OCI-LY7 (cell line): Measurements from ENCODE around the gene ARX. TPM values are rescaled to one million over a fixed set of nuclear protein-coding genes. Genes with fewer than 3 reads are reported as not detected.

Source experiments
- BruUV-seq: library from RNA; stranded (reverse); fragments of 400-500 nt; replicated peaks from 2 replicates; lab custom pipeline; 2021; lab: Mats Ljungman, UMichigan
- CTCF ChIA-PET: fragments of 300-600 bp; sonication (Branson Sonifier 250); formaldehyde crosslinking; loops from one replicate; lab custom pipeline; 2022; ENCODE audit warnings: antibody characterized with exemption; ENCODE audit not compliant: unreplicated experiment; lab: Charles Lee
- POLR2A ChIA-PET: fragments of 300-600 bp; sonication (Branson Sonifier 250); formaldehyde crosslinking; loops from one replicate; lab custom pipeline; 2022; ENCODE audit warnings: antibody characterized with exemption; lab: Charles Lee
- DNase-seq: peaks from one replicate; pipeline ENCODE4 v3.0.0-alpha.2; 2015; ENCODE audit warnings: low spot score
- H2AFZ ChIP-seq: fragments of 200-600 bp; sonication (generic), shearing (Covaris generic); 2 replicates; pipeline ENCODE4 v1.6.1; 2014; ENCODE audit warnings: mild to moderate bottlenecking, antibody characterized with exemption, low read length, moderate library complexity
- H3K27ac ChIP-seq: fragments of 200-600 bp; sonication (generic); 2 replicates; pipeline ENCODE4 v1.5.1; 2014; ENCODE audit warnings: mixed run types, low read depth, mild to moderate bottlenecking, moderate library complexity, low read length, inconsistent platforms; ENCODE audit not compliant: poor library complexity, severe bottlenecking
- H3K36me3 ChIP-seq: fragments of 200-600 bp; sonication (generic); 2 replicates; pipeline ENCODE4 v1.6.1; 2014; ENCODE audit warnings: mild to moderate bottlenecking, antibody characterized with exemption, low read length, moderate library complexity, mixed read lengths; ENCODE audit not compliant: insufficient read depth
- H3K4me1 ChIP-seq: fragments of 200-600 bp; sonication (generic); 2 replicates; pipeline ENCODE4 v1.5.1; 2014; ENCODE audit warnings: mild to moderate bottlenecking, low read length; ENCODE audit not compliant: insufficient read depth, poor library complexity, severe bottlenecking
- H3K4me2 ChIP-seq: fragments of 200-600 bp; sonication (generic); 2 replicates; pipeline ENCODE4 v1.6.1; 2014; ENCODE audit warnings: mild to moderate bottlenecking, low read length
- H3K4me3 ChIP-seq: fragments of 200-600 bp; sonication (generic); 2 replicates; pipeline ENCODE4 v1.5.1; 2014; ENCODE audit warnings: mild to moderate bottlenecking, low read depth, low read length; ENCODE audit not compliant: poor library complexity, severe bottlenecking
- H3K79me2 ChIP-seq: fragments of 200-600 bp; sonication (generic); 2 replicates; pipeline ENCODE4 v1.6.1; 2016; ENCODE audit warnings: low read depth, mild to moderate bottlenecking, low read length, moderate library complexity, mixed read lengths; ENCODE audit not compliant: insufficient read depth
- H3K9me2 ChIP-seq: fragments of 200-600 bp; sonication (generic); 2 replicates; pipeline ENCODE4 v1.6.1; 2016; ENCODE audit warnings: mild to moderate bottlenecking, low read length, mixed read lengths; ENCODE audit not compliant: insufficient read depth
- H3K9me3 ChIP-seq: fragments of 200-600 bp; sonication (generic); 2 replicates; pipeline ENCODE4 v1.6.1; 2014; ENCODE audit warnings: mild to moderate bottlenecking, mixed run types, low read length, mixed read lengths
- H4K20me1 ChIP-seq: fragments of 200-600 bp; sonication (generic); 2 replicates; pipeline ENCODE4 v1.6.1; 2014; ENCODE audit warnings: mild to moderate bottlenecking, antibody characterized with exemption, low read length, moderate library complexity, mixed read lengths; ENCODE audit not compliant: insufficient read depth
- EZH2phosphoT487 ChIP-seq: fragments of 200-600 bp; sonication (generic); IDR thresholded peaks from 2 replicates; pipeline ENCODE4 v1.6.1; 2018; ENCODE audit warnings: low read depth, borderline replicate concordance, mild to moderate bottlenecking, mixed run types, antibody characterized with exemption, low read length, moderate library complexity, mixed read lengths
- intact Hi-C: fragments of 100-400 bp; cut with micrococcal nuclease; formaldehyde crosslinking; loops from one replicate; pipeline ENCODE4 v1.10.0; 2022; ENCODE audit not compliant: unreplicated experiment
- total RNA-seq, 2 experiments: library from RNA; depleted of rRNA in 1 of 2; stranded (reverse); fragments of >200 nt in 1 of 2; shearing (Covaris generic) in 1 of 2; gene quantifications; 2 replicates each; pipeline ENCODE4 v1.2.3, GENCODE V29; 2014 to 2022
- TF ChIP-seq, protein P1 (sequence below): fragments of 200-600 bp; sonication (generic); conservative IDR thresholded peaks from 2 replicates; pipeline ENCODE4 v1.5.1; 2014; ENCODE audit warnings: mild to moderate bottlenecking, antibody characterized with exemption, low read length, moderate library complexity, mixed read lengths

Gene ARX
- total RNA-seq, 2 experiments from 2014 or later, result 0.11 TPM; not detected in 1

DNA sequence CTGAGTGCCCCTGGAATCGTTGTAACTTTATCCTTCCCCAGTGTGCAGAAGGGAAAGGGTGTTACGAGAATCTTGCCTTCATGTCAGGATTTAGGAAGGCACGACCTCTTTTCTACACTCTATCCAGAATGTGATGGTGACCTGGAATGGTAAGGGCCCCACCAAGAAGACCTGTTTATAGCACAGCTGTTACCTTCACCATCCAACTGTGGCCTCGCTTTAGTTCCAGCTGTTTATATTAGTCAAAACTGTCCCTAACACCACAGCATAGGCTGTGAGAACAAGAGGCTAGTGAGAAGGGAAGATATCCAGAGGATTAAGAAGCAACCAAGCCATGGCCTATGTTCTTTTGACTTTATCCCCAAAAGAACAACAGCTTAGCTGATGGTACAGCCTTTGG is 28.0 kb downstream of the ARX start:
- no peak overlapping the region for H3K27ac ChIP-seq
- no peaks in the 10 kb centered on the region for H3K9me2 ChIP-seq
- no peaks in the 10 kb centered on the region for H3K4me1 ChIP-seq
- ChIA-PET CTCF (no interaction called here), POLR2A (no interaction called here)
- H3K79me2 ChIP-seq, result no peaks in the 10 kb centered on the region
- no peak overlapping the region for H3K4me3 ChIP-seq
- H3K4me2 ChIP-seq, result no peak overlapping the region
- peaks cover 4% of the 10 kb centered on the region; the same call in 1 of the 2 replicates for H3K36me3 ChIP-seq
- BruUV-seq, result no TSS peak
- no peak for TF ChIP-seq EZH2phosphoT487
- TF ChIP-seq, protein P1, sequence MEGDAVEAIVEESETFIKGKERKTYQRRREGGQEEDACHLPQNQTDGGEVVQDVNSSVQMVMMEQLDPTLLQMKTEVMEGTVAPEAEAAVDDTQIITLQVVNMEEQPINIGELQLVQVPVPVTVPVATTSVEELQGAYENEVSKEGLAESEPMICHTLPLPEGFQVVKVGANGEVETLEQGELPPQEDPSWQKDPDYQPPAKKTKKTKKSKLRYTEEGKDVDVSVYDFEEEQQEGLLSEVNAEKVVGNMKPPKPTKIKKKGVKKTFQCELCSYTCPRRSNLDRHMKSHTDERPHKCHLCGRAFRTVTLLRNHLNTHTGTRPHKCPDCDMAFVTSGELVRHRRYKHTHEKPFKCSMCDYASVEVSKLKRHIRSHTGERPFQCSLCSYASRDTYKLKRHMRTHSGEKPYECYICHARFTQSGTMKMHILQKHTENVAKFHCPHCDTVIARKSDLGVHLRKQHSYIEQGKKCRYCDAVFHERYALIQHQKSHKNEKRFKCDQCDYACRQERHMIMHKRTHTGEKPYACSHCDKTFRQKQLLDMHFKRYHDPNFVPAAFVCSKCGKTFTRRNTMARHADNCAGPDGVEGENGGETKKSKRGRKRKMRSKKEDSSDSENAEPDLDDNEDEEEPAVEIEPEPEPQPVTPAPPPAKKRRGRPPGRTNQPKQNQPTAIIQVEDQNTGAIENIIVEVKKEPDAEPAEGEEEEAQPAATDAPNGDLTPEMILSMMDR, result no peak
- no peaks in the 10 kb centered on the region for H3K9me3 ChIP-seq
- no peak for DNase-seq
- intact Hi-C loops, result no loop called here
- no peak overlapping the region for H2AFZ ChIP-seq
- H4K20me1 ChIP-seq, result no peaks in the 10 kb centered on the region

- no peak for DNase-seq
- H3K79me2 ChIP-seq, result no peaks in the 10 kb centered on the region
- peaks cover 4% of the 10 kb centered on the region; the same call in 1 of the 2 replicates for H3K36me3 ChIP-seq
- no peaks in the 10 kb centered on the region for H3K9me2 ChIP-seq
- BruUV-seq, result no TSS peak
- no peaks in the 10 kb centered on the region for H3K4me1 ChIP-seq
- no peak overlapping the region for H3K4me2 ChIP-seq
- no peak for TF ChIP-seq EZH2phosphoT487
- TF ChIP-seq, protein P1, result no peak
- ChIA-PET CTCF (no interaction called here), POLR2A (no interaction called here)
- H3K27ac ChIP-seq, result no peak overlapping the region
- no peaks in the 10 kb centered on the region for H3K9me3 ChIP-seq
- H4K20me1 ChIP-seq, result no peaks in the 10 kb centered on the region
- H3K4me3 ChIP-seq, result no peak overlapping the region
- no peak overlapping the region for H2AFZ ChIP-seq
- intact Hi-C loops, result no loop called here
Observed at GRCh38 chrX:24985120-24985519, 30.6 kb downstream of the ARX start.

DNA sequence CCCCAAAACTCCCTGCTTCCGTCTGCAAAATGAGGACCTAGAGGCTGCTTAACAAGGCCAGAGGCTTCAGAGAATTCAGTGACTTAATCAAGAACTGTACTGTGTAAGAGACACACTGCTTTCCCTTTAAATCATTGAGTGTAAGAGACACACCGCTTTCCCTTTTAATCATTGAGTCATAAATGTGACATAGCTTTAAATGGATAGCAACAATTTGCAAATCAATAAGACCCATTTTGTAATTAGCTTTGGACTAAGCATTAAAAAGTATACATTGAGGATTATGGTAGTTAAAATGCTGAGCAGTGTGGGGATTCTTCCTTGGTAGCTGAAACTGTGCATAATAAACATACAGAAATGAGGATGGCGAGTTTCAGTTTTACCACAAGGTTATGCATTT is 31.8 kb downstream of the ARX start:
- no peak for DNase-seq
- no peaks in the 10 kb centered on the region for H3K79me2 ChIP-seq
- peaks cover 11% of the 10 kb centered on the region; the same call in 1 of the 2 replicates for H3K36me3 ChIP-seq
- ChIA-PET POLR2A (no interaction called here), CTCF (no interaction called here)
- no peak overlapping the region for H2AFZ ChIP-seq
- no peak overlapping the region for H3K4me3 ChIP-seq
- no peaks in the 10 kb centered on the region for H3K9me3 ChIP-seq
- TF ChIP-seq EZH2phosphoT487, result no peak
- TF ChIP-seq, protein P1, result no peak
- no peaks in the 10 kb centered on the region for H4K20me1 ChIP-seq
- H3K9me2 ChIP-seq, result no peaks in the 10 kb centered on the region
- BruUV-seq, result no TSS peak
- intact Hi-C loops, result no loop called here
- no peaks in the 10 kb centered on the region for H3K4me1 ChIP-seq
- no peak overlapping the region for H3K4me2 ChIP-seq
- no peak overlapping the region for H3K27ac ChIP-seq
